ENCODE data around the gene CDS2. TPM values are rescaled to one million over a fixed set of nuclear protein-coding genes. Genes with fewer than 3 reads are reported as not detected.

CDS2 gene
- total RNA-seq, 1 experiment from 2014 or later, result 23.4 TPM

DNA sequence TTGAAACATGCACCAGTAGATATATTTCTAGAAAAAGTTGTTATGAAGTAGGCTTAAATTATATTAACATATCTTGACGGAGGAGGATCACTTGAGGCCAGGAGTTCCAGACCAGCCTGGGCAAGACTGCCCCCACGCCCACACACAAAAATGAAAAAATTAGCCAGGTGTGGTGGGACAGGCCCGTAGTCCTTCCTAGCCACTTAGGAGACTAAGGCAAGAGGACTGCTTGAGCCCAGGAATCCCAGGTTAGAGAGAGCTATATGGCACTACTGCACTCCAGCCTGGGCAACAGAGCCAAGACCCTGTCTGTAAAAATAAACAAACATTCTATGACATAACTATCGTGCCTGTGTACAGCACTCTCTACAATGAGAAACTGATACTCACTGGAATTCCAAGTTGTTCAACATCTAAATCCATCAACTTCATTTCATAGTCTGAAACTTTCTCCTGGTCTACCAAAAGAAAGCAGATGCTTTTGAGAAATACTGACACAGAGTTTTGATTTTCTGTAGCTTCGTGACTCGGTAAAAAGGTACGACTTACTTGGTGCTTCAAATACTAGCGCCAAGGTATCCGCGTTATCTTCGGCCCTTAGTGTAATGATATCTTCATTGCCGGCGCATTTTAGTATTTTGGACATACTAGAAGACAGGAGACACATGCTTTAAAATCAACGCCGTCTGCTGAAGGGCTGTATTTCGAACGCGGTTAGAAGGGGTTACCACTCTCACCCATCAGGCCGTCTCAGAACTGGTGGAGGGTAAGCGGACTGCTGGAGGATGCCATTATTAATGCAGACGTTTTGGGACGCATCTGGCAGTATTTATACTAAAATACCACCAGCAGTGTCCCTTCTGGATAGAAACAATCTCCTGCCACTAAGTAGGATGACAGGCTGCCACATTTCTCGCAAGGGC, 8.3 kb upstream of the CDS2 start:
- DNase-seq (ENCODE audit: low read depth), result no peak

DNA sequence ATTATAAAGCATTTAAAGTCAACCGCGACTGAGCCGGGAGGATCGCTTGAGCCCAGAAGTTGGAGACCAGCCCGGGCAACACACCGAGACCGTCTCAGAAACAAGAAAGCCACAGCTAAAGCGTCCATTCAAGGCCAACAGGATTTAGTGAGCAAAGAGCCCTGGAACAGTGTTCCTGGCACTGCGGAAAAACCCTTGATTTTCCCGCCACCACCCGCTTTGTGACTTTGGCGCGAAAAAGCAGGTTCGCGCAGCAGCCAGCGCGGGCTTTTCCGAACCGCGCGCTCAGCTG, 7.7 kb upstream of the CDS2 start:
- DNase-seq (ENCODE audit: low read depth), result no peak

DNA sequence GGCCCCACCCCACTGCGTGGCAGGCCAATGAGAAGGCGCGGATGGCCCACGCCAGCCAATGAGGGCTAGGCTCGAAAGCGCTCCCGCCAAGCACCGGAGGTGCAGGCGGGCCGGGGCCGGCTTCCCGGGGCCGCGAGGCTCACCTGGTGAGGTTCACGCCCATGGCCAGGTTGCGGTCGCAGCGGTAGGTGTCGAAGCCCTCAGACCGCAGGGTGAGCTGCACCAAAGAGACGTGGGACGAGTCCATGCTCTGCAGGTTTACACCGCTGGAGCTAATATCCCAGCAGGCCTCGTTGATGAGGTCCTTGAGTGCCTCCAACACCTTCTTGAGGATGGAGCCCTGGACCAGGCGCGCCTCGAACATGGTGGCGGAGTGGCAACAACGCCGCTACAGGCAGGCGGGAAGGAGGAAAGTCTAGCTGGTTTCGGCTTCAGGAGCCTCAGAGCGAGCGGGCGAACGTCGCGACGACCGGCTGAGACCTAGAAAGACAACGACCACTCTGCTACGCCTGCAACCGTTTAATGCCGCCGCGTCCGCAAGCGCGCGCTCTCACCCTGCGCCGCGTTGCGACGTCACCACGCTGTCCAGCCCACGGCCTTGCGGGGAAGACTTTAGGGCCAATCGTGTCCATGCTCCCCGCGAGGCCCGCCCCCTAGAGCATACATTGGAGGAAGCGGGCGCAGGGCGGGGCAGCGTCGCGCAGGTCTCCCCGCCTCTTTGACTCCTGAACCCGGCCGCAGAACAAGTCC, 7.2 kb upstream of the CDS2 start, which contains the start of gene PCNA:
Gene PCNA, minus strand, starts transcription at position 524 of the 750 bp plus-strand sequence. Its CDS starts 160 bp downstream, at position 364.
- peak; percentile 99 for DNase-seq (ENCODE audit: low read depth)

DNA sequence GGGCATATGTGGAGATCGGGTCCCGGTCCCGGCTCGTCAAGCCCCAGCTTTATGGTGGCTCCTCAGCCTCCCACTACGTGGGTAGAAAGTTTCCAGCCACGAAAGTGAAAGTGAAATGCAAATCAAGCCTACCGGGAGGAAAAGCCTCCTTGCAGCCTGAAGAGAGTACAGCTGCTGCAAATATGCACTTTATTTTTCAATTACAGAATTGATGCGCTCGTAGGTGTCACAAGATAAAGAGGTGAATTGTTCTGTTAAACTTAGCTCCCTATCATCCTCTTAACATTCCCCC, 6.7 kb upstream of the CDS2 start:
- DNase-seq (ENCODE audit: low read depth), result no peak

DNA sequence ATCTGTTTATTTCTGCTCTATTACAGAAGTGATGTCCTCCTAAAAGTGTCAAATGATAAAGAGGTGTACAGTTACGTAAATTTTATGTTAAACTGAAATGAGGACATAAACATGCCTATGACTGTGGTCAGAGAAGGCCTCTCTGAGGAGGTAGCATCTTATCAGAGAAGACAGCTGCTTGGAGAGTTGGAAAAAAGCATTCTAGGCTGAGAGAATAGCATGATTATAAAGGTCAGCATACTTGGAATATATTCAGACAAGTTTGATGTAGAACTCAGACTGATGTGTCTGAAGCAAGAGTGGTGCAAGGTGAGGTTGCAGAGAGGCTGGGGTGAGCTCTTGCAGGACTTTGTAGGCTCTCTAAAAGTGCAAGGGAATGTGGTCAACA, 3.9 kb upstream of the CDS2 start:
- DNase-seq (ENCODE audit: low read depth), result no peak

DNA sequence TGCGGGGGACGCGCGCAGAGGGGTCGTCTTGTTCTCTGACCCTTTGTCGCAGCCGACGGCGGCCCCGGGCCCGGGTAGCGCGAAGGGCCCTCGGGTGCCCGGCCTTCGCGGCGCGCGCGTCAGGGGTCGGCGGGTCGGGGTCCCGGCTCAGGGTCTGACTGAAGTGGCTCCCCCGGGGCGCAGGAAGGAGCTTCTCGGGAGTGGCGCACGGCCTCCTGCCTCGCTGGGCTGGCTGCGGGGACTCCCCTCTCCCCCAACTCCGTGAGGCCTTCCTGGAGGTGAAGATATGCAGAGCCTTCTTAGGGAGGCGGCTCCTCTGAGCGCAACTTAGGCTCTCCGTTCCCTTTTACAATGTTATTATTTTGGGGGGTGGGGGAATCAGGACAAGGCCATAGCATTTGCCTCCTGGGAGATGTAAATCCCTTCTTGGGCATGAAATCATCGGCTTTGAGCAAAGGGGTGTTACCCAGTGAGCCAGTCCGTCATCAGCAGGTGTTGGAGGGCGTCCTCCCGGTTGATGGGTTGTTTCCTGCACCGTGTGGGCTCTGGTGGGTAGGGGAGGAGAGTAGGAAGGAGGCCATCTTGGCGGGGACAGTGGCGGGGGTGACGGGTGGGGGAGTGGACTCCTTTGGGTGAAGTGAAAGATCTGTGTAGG, 523 bp downstream of the CDS2 start:
- DNase-seq (ENCODE audit: low read depth), result peak; percentile 44

DNA sequence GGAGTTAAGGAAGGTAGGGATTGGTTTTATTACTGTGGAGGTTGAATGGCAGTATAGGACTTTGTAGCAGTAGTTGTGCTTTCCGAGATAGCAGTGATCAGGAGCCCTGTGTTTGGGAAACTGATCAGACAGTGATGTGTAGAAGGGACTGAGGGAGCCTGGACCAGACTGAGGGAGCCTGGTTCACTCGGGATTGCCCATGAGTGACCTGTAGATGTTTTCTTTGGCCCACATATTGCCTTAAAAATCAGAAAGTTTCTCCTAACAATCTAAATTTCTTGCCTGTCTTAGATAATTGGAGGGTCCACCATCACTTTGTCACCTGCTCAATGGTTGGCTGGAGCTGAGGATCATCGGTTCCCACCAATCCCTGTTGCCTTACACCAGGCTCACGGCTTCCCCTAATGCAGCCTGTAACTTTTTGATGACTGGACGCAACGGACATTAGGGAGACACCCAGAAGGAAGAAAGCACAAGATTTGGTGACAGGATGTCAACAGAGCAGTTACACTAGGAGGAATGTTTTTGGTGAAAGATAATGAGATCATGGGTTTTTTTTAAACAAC, 1.1 kb downstream of the CDS2 start:
- DNase-seq (ENCODE audit: low read depth), result no peak

DNA sequence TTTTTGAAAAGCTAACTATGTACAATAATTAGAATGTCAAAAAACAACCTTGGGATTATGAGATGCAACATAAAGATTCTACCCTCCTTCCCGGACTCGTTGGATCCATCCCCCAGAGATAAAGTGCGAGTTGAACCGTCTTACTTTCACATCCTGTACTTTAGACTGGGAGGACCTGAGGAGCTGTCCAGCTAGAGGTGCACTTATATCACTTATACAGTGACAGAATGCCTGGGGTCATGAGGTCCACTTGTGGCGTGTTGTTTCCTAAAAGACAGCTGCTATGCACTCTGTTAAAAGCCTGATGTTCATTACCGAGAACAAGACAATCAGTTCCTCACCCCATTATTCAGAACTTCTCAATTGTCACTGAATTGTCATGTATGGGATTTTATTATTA, 2.1 kb downstream of the CDS2 start:
- DNase-seq (ENCODE audit: low read depth), result no peak

DNA sequence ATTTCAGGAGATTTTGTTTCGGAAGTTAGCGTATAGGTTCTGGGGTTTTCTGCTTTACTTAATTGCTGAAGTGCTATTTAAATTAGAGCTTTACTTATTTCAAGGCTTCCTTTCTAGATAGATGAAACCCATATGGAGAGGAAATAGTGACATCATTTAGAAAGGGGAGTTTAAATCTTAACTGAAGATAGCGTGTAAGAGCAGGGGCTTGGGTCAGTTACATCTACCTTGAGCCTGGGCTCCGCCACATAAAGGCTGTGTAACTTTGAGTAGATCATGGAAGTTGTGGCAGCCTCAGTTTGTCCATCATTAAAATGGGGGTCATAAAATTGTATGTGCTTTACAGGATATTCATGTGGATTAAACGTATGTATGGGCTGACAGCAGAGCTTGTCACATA, 4.7 kb downstream of the CDS2 start:
- DNase-seq (ENCODE audit: low read depth), result no peak

DNA sequence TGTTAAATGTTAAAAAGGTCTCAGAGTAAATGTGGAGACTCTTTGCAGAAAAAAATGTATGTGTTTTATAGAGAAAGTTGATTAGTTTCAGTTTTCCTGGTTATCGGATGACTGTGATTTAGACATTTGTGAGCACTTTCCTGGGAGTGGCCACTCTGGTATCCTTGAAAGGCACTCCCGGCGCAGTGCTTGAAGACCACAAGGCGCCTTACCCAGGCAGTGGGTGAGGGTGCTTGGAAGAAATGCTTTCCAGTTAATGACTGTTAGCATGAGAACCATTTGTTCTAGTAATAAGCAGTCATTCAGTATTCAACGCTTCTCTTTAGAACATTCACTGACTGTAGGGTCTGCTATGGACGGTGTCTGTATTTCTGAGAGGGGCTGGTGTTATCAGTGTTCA, 7.2 kb downstream of the CDS2 start:
- DNase-seq (ENCODE audit: low read depth), result no peak

DNA sequence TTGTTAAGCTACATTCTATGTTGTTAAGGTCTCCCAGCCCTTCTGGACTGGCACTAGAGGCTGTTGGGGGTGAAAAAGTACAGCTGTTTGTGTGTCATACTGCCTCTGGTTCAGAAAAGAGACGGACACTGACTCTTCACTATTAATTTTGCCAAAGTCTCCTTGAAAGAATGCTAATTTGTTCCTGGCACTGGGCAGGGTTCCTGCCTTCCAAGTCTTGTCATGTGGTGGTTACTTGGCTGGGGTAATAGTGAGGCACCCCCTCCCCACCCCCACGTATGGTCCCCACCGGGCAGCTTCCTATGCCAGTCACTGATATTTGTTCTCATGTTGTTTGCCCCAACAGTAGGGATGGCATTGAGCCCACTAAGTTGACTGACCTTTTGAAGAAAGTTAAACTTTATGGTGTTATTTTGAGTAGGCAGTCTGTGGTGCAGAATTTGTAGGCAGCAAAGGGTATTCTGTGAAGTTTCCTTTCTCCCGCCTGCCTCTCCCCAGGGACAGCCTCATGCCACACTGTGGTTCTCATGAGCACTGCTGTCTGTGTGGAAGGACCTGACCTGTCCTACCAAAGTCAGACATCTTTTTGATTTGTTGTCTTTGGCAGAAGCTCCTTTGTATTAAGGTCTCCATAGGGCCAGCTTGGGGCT, 8.7 kb downstream of the CDS2 start:
- no peak for DNase-seq (ENCODE audit: low read depth)

DNA sequence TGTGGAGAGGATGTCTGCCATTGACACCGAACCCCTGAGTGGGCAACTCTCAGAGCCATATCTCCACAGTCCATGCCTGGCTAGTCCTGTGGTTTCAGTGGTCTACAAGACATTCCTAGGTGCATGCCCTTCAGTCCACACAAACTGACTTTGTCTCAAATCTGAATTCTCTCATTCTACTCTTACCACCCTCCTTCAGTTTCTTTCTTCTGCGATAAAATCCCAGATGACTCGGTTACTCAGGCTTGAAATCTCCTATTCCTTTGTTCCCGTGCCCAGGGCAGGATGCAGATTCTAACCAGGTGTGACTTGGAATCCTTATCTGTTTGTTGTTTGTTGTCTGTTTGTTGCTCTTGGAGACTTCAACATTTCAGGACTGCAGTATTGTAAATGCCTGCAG, 9.3 kb downstream of the CDS2 start:
- DNase-seq (ENCODE audit: low read depth), result peak; percentile 12

DNA sequence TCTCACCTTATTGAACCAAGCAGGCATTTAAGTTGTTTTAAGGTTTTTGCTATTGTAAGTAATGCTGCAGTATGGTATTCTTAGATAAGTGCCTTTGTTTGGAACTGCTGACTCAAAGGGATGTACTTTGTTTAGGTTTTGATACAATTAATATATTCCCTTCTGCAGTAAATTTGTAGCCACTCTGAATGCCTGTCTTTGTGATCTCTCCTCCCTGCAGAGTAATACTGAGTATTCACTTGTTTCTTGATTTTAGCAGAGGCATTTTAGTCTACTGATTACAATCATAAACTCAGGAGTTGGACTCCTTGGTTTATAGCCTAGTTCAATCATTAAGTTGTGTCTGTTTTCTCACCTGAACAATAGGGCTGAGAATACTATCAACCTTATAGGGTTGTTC, 13.4 kb downstream of the CDS2 start:
- DNase-seq (ENCODE audit: low read depth), result no peak

DNA sequence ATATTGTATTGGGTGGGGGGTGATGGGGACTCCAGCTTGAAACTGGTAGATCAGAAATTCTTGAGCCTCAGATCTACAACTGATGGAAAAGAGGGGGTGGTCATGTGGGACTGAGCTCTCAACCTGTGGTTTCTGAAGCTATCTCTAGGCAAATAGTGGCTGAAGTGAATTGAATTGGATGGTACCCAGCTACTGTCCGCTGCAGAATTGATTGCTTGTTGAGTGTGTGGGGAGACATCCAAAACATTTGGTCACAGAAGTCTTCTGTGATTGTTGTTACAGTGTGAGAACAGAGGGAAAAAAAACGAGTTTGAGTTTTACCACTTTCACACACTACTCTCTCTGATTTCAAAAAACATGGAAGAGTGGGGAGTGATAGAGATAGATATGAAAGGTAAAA, 14.8 kb downstream of the CDS2 start:
- DNase-seq (ENCODE audit: low read depth), result no peak

DNA sequence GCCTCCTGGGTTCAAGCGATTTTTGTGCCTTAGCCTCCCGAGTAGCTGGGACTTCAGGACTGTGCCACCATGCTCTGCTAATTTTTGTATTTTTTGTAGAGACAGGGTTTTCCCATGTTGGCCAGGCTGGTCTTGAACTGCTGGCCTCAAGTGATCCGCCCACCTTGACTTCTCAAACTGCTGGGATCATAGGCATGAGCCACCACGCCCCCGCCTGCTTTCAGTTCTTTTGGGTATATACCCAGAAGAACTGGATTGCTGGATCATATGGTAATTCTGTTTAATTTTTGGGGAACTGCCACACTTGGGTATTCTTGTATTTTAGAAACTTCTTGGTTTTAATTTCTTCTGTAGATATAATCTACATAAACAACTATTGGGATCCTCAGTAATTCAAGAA, 17.0 kb downstream of the CDS2 start:
- no peak for DNase-seq (ENCODE audit: low read depth)

DNA sequence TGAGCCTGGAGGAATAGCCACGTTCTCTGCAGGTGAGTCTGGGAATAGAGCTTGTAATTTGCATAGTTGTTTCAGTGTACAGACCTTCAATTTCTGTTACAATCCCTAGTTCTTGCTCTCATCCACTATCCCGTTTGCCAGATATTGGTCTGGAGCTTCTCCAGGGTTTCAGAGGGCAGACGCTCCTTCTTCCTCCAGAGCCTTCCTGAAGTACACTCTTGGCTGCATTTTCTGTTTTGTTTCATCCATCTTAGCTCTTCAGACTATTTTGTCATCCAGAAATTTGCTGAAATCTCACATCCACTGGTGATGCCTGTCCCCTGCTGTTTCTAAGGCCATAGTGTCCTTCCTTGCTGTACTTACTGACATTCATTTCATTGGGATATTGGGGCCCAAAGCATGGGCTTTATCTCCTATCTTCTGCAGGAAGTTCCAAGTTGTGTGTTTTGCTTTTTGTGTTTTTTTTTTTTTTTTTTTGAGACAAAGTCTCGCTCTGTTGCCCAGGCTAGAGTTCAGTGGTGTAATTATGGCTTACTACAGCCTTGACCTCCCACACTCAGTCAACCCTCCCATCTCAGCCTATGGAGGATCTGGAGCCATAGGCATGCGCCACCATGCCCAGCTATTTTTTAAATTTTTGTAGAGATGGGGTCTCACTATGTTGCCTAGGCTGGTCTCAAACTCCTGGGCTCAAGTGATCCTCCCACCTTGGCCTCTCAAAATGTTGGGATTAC, 18.7 kb downstream of the CDS2 start:
- DNase-seq (ENCODE audit: low read depth), result no peak

DNA sequence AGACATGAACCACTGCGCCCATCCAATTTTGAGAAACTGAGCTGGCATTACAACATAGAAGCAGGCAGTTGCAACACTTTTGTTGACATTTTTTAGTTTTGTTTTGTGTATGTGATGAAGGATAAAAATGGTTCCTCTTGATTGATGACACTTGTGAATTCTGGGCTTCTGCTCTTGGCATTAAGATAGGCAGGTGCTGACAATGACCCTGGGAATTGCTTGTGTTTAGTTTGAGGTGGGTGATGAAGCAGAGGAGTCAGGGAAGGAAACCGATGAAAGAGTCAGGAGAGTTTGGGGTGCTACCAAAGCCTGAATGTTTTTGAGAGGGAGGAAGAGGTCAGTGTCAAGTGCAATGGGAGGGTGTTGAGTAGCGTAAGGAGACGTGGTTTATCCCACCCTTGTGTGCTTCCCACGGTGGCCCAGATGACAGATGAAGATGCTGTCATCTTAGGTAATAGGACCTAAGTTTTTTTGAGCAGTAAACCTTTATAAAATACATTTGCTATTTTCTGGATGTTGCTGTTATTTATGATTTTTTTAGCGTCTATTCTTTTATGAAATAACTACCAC, 19.4 kb downstream of the CDS2 start:
- no peak for DNase-seq (ENCODE audit: low read depth)

DNA sequence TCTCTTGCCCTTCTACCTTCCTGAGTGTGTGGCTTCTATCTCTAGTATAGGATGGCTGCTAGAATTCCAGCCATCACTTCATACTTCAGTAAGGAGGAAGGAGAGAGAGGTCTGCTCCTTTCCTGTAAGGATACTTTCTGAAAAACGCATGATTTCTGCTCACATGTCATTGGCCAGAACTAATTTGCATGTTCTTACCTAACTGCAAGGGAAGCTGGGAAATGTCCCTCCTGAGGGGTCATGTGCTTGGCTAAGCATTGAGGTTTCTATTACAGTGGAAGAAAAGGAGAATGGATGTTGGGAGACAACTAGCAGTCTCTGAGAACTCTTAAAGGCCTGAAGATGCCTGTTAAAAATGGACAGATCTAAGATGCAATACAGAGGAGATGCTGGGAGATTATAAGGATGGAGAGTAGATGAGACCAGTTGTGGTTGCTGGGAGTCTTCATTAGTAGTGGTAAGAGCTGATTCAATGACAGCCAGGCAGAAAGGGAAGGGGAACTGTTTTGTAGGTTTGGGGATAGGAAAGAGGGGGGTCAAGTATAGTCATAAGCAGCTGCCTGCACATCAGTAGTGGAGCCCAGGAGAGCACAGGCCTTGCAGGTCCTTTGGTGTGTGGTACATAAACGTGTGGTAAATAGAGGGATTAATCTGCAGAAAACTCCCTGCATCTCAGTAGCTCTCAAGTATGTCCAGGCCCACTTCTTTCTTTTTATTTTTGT, 20.2 kb downstream of the CDS2 start:
- DNase-seq (ENCODE audit: low read depth), result no peak

DNA sequence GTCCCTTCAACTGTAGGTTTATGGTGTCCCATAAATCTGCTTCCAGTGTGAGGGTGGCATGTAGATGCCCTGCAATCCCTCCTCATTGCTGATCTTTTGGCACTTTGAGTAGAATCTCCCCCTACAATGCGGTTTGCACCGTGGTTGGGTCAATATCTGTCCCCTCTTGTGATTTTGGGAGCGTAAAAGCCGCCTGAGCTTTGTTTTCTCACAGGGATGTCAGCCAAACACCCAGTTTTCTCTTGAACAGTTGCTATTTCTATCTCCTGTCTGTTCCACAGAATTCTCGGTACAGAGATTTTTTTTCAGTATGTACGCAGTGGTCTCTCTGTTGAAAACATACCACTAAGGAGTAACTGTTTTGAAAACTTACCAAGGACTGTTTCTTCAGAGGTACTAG, 21.8 kb downstream of the CDS2 start:
- DNase-seq (ENCODE audit: low read depth), result no peak

DNA sequence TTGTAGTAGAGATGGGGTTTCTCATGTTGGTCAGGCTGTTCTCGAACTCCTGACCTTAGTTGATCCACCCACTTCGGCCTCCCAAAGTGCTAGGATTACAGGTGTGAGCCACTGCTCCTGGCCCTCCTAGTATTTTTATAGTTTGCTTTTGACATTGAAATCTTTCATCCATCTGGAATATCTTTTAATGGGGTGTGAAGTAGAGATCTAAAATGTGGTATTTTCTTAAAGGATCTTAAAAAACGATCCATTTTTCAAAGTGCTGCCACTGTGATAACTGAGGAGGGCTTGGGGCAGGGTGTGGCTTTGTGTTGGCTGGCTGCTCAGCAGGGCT, 23.1 kb downstream of the CDS2 start:
- DNase-seq (ENCODE audit: low read depth), result no peak
